Astrocyte (in vitro differentiated cells and primary cell): ENCODE data around the gene CHST15.

Source experiments
- CTCF ChIP-seq: IDR thresholded peaks from 2 replicates; pipeline ENCODE4 v1.5.1; 2011; ENCODE audit warnings: low read depth, mild to moderate bottlenecking, inconsistent platforms, low read length, moderate library complexity; ENCODE audit not compliant: insufficient read depth
- EZH2 ChIP-seq: IDR thresholded peaks from 2 replicates; pipeline ENCODE4 v1.6.1; 2012; ENCODE audit warnings: mild to moderate bottlenecking, low read length, inconsistent platforms; ENCODE audit not compliant: insufficient read depth

- TF ChIP-seq EZH2 (no peak), CTCF (no peak)
Observed at GRCh38 chr10:124097883-124098282, 4.5 kb upstream of the CHST15 start.
